CD14-positive monocyte (primary cell): ENCODE data around the gene VPS18. TPM values are rescaled to one million over a fixed set of nuclear protein-coding genes. Genes with fewer than 3 reads are reported as not detected.

ENCODE experiments used
- DNase-seq, 3 donors: peaks; one replicate each; pipeline ENCODE4 v3.0.0-alpha.2; 2011 to 2022
- H2AFZ ChIP-seq: 2 replicates; pipeline ENCODE4 v1.6.0; 2012; ENCODE audit warnings: mild to moderate bottlenecking, low read depth, low read length, inconsistent platforms; ENCODE audit not compliant: insufficient read depth, poor library complexity, severe bottlenecking
- H3K27ac ChIP-seq, 2 donors: 1 replicate in 1 of 2; 2 replicates in 1 of 2; pipeline ENCODE4 v1.5.1; 2012 to 2013; ENCODE audit warnings: low read length in 2 of 2, control low read depth in 1 of 2, inconsistent platforms in 1 of 2, low read depth in 1 of 2, mild to moderate bottlenecking in 1 of 2
- H3K27me3 ChIP-seq, 2 donors: one replicate each; pipeline versions ENCODE4 v1.6.0 to v1.6.1; 2011 to 2013; ENCODE audit warnings: low read length in 2 of 2; ENCODE audit not compliant: control insufficient read depth in 2 of 2, insufficient read depth in 2 of 2
- H3K36me3 ChIP-seq, 2 donors: replicated peaks in 1 of 2; 1 replicate in 1 of 2; 2 replicates in 1 of 2; pipeline versions ENCODE4 v1.5.1 to v1.6.1; 2012 to 2013; ENCODE audit warnings: low read length in 2 of 2, control low read depth in 1 of 2, inconsistent platforms in 1 of 2, mild to moderate bottlenecking in 1 of 2; ENCODE audit not compliant: insufficient read depth in 2 of 2, control insufficient read depth in 1 of 2
- H3K4me1 ChIP-seq, 2 donors: 1 replicate in 1 of 2; 2 replicates in 1 of 2; pipeline versions ENCODE4 v1.5.1 to v1.6.1; 2012 to 2013; ENCODE audit warnings: low read length in 2 of 2, control low read depth in 1 of 2, inconsistent platforms in 1 of 2, mild to moderate bottlenecking in 1 of 2, moderate library complexity in 1 of 2; ENCODE audit not compliant: insufficient read depth in 2 of 2, control insufficient read depth in 1 of 2
- H3K4me2 ChIP-seq: replicated peaks from 2 replicates; pipeline ENCODE3; 2012; ENCODE audit warnings: low read length, moderate library complexity, mild to moderate bottlenecking; ENCODE audit not compliant: poor library complexity, severe bottlenecking; ENCODE audit errors: extremely low read depth
- H3K4me3 ChIP-seq, 3 experiments: fragments of 200-600 bp in 1 of 3; sonication (generic) in 1 of 3; replicated peaks in 1 of 3; 1 replicate in 2 of 3; 2 replicates in 1 of 3; pipeline ENCODE4 v1.5.1; 2011 to 2013; ENCODE audit warnings: low read length in 3 of 3, mild to moderate bottlenecking in 3 of 3, control low read depth in 2 of 3, low read depth in 2 of 3, inconsistent platforms in 1 of 3, moderate library complexity in 1 of 3
- H3K79me2 ChIP-seq: 2 replicates; pipeline ENCODE4 v1.6.0; 2012; ENCODE audit warnings: mild to moderate bottlenecking, control low read depth, inconsistent platforms, low read length, moderate library complexity; ENCODE audit not compliant: insufficient read depth
- H3K9ac ChIP-seq: 2 replicates; pipeline ENCODE4 v1.6.0; 2017; ENCODE audit warnings: low read length, mild to moderate bottlenecking; ENCODE audit not compliant: insufficient read depth, poor library complexity, severe bottlenecking
- H3K9me3 ChIP-seq, 2 donors: replicated peaks in 1 of 2; 1 replicate in 1 of 2; 2 replicates in 1 of 2; pipeline versions ENCODE4 v1.5.1 to v1.6.1; 2012 to 2013; ENCODE audit warnings: low read length in 2 of 2, control low read depth in 1 of 2; ENCODE audit not compliant: control insufficient read depth in 1 of 2, insufficient read depth in 1 of 2
- H4K20me1 ChIP-seq: 2 replicates; pipeline ENCODE4 v1.6.0; 2012; ENCODE audit warnings: mild to moderate bottlenecking, low read length, control low read depth, moderate library complexity; ENCODE audit not compliant: insufficient read depth
- H3K27ac Mint-ChIP-seq, 7 donors: one replicate each; pipeline ENCODE4 v1.8.0; 2020; ENCODE audit warnings: mild to moderate bottlenecking in 7 of 7, mixed read lengths in 7 of 7, moderate library complexity in 6 of 7, inconsistent platforms in 2 of 7
- H3K27me3 Mint-ChIP-seq, 3 donors: one replicate each; pipeline ENCODE4 v1.8.0; 2021 to 2022; ENCODE audit warnings: low read depth in 3 of 3, mild to moderate bottlenecking in 3 of 3, mixed read lengths in 3 of 3, moderate library complexity in 3 of 3, inconsistent platforms in 1 of 3
- H3K36me3 Mint-ChIP-seq, 2 donors: one replicate each; pipeline ENCODE4 v1.8.0; 2020; ENCODE audit warnings: mixed read lengths in 2 of 2, inconsistent platforms in 1 of 2, mild to moderate bottlenecking in 1 of 2
- H3K4me1 Mint-ChIP-seq: one replicate; pipeline ENCODE4 v1.8.0; 2020; ENCODE audit warnings: mild to moderate bottlenecking, mixed read lengths
- H3K4me3 Mint-ChIP-seq, 2 donors: one replicate each; pipeline ENCODE4 v1.8.0; 2020; ENCODE audit warnings: mild to moderate bottlenecking in 2 of 2, mixed read lengths in 2 of 2, moderate library complexity in 1 of 2
- H3K9me3 Mint-ChIP-seq, 7 donors: one replicate each; pipeline ENCODE4 v1.8.0; 2020 to 2022; ENCODE audit warnings: mixed read lengths in 7 of 7, mild to moderate bottlenecking in 6 of 7, moderate library complexity in 6 of 7, inconsistent platforms in 2 of 7
- CTCF ChIP-seq: fragments of 200-600 bp; IDR thresholded peaks from one replicate; pipeline ENCODE4 v1.8.0; 2022; ENCODE audit warnings: antibody characterized with exemption, mild to moderate bottlenecking
- WGBS: methylation state at CpG from one replicate; pipeline ENCODE4 v1.1.5; 2013; ENCODE audit warnings: missing lambda C conversion rate; ENCODE audit not compliant: insufficient coverage; 5-methylcytosine and 5-hydroxymethylcytosine counted together
- intact Hi-C, 2 donors: fragments of 100-400 bp; cut with micrococcal nuclease; formaldehyde crosslinking; loops; one replicate each; pipeline versions ENCODE4 v1.15.0 to v1.15.1; 2023
- polyA plus RNA-seq, 3 donors: library from polyadenylated mRNA; depleted of rRNA in 1 of 3; unstranded in 2 of 3; stranded (reverse) in 1 of 3; fragments of 300-500 nt in 2 of 3; fragments of >200 nt in 1 of 3; fragmentation: Illumina TruSeq in 2 of 3; gene quantifications; 1 replicate in 2 of 3; 2 replicates in 1 of 3; pipeline ENCODE4 v1.2.3, GENCODE V29; 2012 to 2021

VPS18 gene
- polyA plus RNA-seq, 3 donors, result 12.1 to 22.8 (median 21.8) TPM

GRCh38 chr15:40878785-40879184 is 15.5 kb upstream of the VPS18 start:
- H3K36me3 ChIP-seq, result no peaks in the 10 kb centered on the region
- H3K27ac ChIP-seq, result no peak overlapping the region
- intact Hi-C loops, result no loop called here
- no peak for TF ChIP-seq CTCF
- Mint-ChIP-seq H3K27me3 (peaks cover 12 to 20% (median 14%) of the 10 kb centered on the region in 3 donors), H3K9me3 (peaks cover 0 to 6% (median 2%) of the 10 kb centered on the region in 7 donors), H3K36me3 (no peaks in the 10 kb centered on the region), H3K4me3 (no peak overlapping the region), H3K4me1 (peaks cover 4% of the 10 kb centered on the region), H3K27ac (no peak overlapping the region)
- peaks cover 5 to 7% of the 10 kb centered on the region in 2 donors for H3K4me1 ChIP-seq
- H3K9ac ChIP-seq, result no peak overlapping the region
- DNase-seq, result peak in 1 of 3 donors; percentile 80
- no peak overlapping the region for H3K4me2 ChIP-seq
- no CpG with 5 or more reads among the region's 1 CpG for WGBS
- no peak overlapping the region for H3K4me3 ChIP-seq
- no peaks in the 10 kb centered on the region for H3K79me2 ChIP-seq
- no peaks in the 10 kb centered on the region for H3K9me3 ChIP-seq
- no peak overlapping the region for H2AFZ ChIP-seq
- no peaks in the 10 kb centered on the region for H4K20me1 ChIP-seq
- H3K27me3 ChIP-seq, result peaks cover 5 to 10% of the 10 kb centered on the region in 2 donors

GRCh38 chr15:40879609-40880008 is 14.6 kb upstream of the VPS18 start:
- WGBS, result 100% methylated on average over 1 of the region's 6 CpGs
- Histone ChIP-seq H2AFZ (no peak overlapping the region), H3K79me2 (no peaks in the 10 kb centered on the region)

More at GRCh38 chr15:40879609-40880008, 14.6 kb upstream of the VPS18 start:
- Histone ChIP-seq H3K27ac (no peak overlapping the region), H3K4me3 (no peak overlapping the region), H3K36me3 (no peaks in the 10 kb centered on the region), H4K20me1 (no peaks in the 10 kb centered on the region), H3K9ac (no peak overlapping the region), H3K4me1 (no peaks in the 10 kb centered on the region), H3K4me2 (no peak overlapping the region), H3K9me3 (no peaks in the 10 kb centered on the region), H3K27me3 (peaks cover 2 to 4% of the 10 kb centered on the region in 2 donors)
- H3K4me3 Mint-ChIP-seq, result no peak overlapping the region
- peaks cover 6 to 12% (median 9%) of the 10 kb centered on the region in 3 donors for H3K27me3 Mint-ChIP-seq
- H3K4me1 Mint-ChIP-seq, result no peaks in the 10 kb centered on the region
- no peaks in the 10 kb centered on the region for H3K36me3 Mint-ChIP-seq
- no peak for TF ChIP-seq CTCF
- peaks cover 0 to 6% (median 2%) of the 10 kb centered on the region in 7 donors for H3K9me3 Mint-ChIP-seq
- no peak for DNase-seq
- intact Hi-C loops, result no loop called here
- H3K27ac Mint-ChIP-seq, result no peak overlapping the region
